ENCODE data around the gene FFAR3. TPM values are rescaled to one million over a fixed set of nuclear protein-coding genes. Genes with fewer than 3 reads are reported as not detected.

FFAR3 gene
- total and polyA plus RNA-seq, 2 donors (not counting 1 experiment from before 2014, with no cell fraction given) = not detected

GRCh38 chr19:35389192-35389861, 31.1 kb downstream of the FFAR3 start:
- H2AFZ ChIP-seq (ENCODE audit: low read length) = no peak overlapping the region
- no peaks in the 10 kb centered on the region for H3K4me1 ChIP-seq (ENCODE audit: control insufficient read depth, extremely low read depth, insufficient read depth, low read length)
- no peaks in the 10 kb centered on the region for H3K79me2 ChIP-seq (ENCODE audit: control insufficient read depth, insufficient read depth, low read length)
- no peak overlapping the region for H3K27ac ChIP-seq (ENCODE audit: insufficient read depth, low read length)
- no peaks in the 10 kb centered on the region for H4K20me1 ChIP-seq (ENCODE audit: control insufficient read depth, extremely low read depth, insufficient read depth, low read length)
- DNase-seq (ENCODE audit: low read depth in 2 of 2) = no peak
- TF ChIP-seq CTCF (conservative IDR thresholded peaks at IDR 0.05 in 1 of 2, IDR thresholded peaks at IDR 0.05 in 1 of 2; ENCODE audit: low read depth in 1 of 2, low read length in 2 of 2) (no peak), EZH2 (IDR thresholded peaks at IDR 0.05; ENCODE audit: low read length, missing control alignments) (no peak)
- no peaks in the 10 kb centered on the region for H3K36me3 ChIP-seq (ENCODE audit: control insufficient read depth, insufficient read depth, low read length)
- no peaks in the 10 kb centered on the region for H3K9me3 ChIP-seq (ENCODE audit: control insufficient read depth, insufficient read depth, low read depth, low read length)
- H3K9ac ChIP-seq (ENCODE audit: insufficient read depth, low read length) = no peak overlapping the region
- no peak overlapping the region for H3K4me2 ChIP-seq (ENCODE audit: extremely low read depth, insufficient read depth, low read length)
- no peaks in the 10 kb centered on the region for H3K27me3 ChIP-seq (ENCODE audit: control insufficient read depth, insufficient read depth, low read length)
- no peak overlapping the region for H3K4me3 ChIP-seq (replicated peaks in 1 of 4; ENCODE audit: control extremely low read depth in 1 of 4, insufficient read depth in 1 of 4, low read depth in 3 of 4, low read length in 4 of 4)

GRCh38 chr19:35392742-35393715, 34.8 kb downstream of the FFAR3 start:
- Histone ChIP-seq H3K4me3 (replicated peaks in 1 of 4; ENCODE audit: control extremely low read depth in 1 of 4, insufficient read depth in 1 of 4, low read depth in 3 of 4, low read length in 4 of 4) (no peak overlapping the region), H3K79me2 (ENCODE audit: control insufficient read depth, insufficient read depth, low read length) (no peaks in the 10 kb centered on the region), H3K9me3 (ENCODE audit: control insufficient read depth, insufficient read depth, low read depth, low read length) (no peaks in the 10 kb centered on the region), H3K4me2 (ENCODE audit: extremely low read depth, insufficient read depth, low read length) (no peak overlapping the region), H4K20me1 (ENCODE audit: control insufficient read depth, extremely low read depth, insufficient read depth, low read length) (no peaks in the 10 kb centered on the region), H2AFZ (ENCODE audit: low read length) (no peak overlapping the region), H3K27me3 (ENCODE audit: control insufficient read depth, insufficient read depth, low read length) (no peaks in the 10 kb centered on the region), H3K36me3 (ENCODE audit: control insufficient read depth, insufficient read depth, low read length) (no peaks in the 10 kb centered on the region), H3K27ac (ENCODE audit: insufficient read depth, low read length) (no peak overlapping the region), H3K4me1 (ENCODE audit: control insufficient read depth, extremely low read depth, insufficient read depth, low read length) (no peaks in the 10 kb centered on the region), H3K9ac (ENCODE audit: insufficient read depth, low read length) (no peak overlapping the region)
- TF ChIP-seq CTCF (conservative IDR thresholded peaks at IDR 0.05 in 1 of 2, IDR thresholded peaks at IDR 0.05 in 1 of 2; ENCODE audit: low read depth in 1 of 2, low read length in 2 of 2) (no peak), EZH2 (IDR thresholded peaks at IDR 0.05; ENCODE audit: low read length, missing control alignments) (no peak)
- DNase-seq (ENCODE audit: low read depth in 2 of 2) = no peak
